OCI-LY1 (cell line): ENCODE data around the gene DTNBP1.

Experiments
- EZH2 ChIP-seq: fragments of 200-600 bp; sonication (generic), shearing (Covaris generic); IDR thresholded peaks from 2 replicates; pipeline ENCODE4 v1.8.0; 2017; ENCODE audit warnings: borderline replicate concordance, mixed run types, mild to moderate bottlenecking, antibody characterized with exemption, low read length, moderate library complexity, mixed read lengths
- TF ChIP-seq, protein P1 (sequence below): fragments of 200-600 bp; sonication (generic), shearing (Covaris generic); IDR thresholded peaks from 2 replicates; pipeline ENCODE4 v1.5.1; 2017; ENCODE audit warnings: mild to moderate bottlenecking, antibody characterized with exemption, low read length, moderate library complexity, mixed read lengths

DNA sequence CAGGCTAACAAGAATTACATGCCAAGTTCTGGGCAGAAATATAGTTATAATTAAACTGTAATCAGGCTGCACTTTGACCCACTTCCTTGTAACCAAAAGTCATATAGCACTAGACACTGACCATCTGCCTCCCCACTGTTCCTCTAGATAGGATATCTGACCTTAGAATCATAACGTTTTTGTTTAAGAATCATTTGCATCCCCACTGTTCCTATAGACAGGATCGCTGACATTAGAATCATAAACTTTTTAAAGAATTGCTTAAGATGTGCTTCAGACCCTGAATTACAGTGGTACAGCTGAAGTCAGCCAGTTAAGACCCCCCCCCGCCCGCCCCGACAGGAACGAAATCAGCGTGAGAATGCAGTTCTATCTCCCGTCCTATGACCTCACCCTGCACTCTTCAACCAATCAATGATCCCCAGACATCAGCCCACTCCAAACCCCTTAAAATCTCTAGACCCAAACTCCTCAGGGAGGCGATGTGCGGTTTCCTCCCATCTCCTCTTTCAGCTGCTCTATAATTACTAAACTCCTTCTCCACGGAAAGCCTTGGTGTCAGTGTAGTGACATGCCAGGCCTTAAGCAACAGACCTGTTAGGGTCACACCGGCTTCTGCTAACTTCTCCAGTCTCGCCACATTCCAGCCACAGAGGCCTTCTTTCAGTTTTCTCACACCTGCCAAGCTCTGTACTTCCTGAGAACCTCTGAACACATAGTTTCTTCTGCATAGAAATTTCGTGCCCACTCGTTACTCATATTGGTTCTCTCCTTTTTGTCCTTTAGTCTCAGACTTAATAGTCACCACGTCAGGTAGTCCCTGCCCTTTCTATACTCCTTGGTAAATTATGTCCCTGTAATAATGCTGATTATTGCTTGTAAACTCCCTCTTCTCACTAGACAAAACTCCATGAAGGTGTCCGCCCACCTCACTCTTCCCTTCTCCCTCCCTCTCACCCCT is 93.5 kb downstream of the DTNBP1 start:
- TF ChIP-seq, protein P1, sequence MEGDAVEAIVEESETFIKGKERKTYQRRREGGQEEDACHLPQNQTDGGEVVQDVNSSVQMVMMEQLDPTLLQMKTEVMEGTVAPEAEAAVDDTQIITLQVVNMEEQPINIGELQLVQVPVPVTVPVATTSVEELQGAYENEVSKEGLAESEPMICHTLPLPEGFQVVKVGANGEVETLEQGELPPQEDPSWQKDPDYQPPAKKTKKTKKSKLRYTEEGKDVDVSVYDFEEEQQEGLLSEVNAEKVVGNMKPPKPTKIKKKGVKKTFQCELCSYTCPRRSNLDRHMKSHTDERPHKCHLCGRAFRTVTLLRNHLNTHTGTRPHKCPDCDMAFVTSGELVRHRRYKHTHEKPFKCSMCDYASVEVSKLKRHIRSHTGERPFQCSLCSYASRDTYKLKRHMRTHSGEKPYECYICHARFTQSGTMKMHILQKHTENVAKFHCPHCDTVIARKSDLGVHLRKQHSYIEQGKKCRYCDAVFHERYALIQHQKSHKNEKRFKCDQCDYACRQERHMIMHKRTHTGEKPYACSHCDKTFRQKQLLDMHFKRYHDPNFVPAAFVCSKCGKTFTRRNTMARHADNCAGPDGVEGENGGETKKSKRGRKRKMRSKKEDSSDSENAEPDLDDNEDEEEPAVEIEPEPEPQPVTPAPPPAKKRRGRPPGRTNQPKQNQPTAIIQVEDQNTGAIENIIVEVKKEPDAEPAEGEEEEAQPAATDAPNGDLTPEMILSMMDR = no peak
- TF ChIP-seq EZH2 = no peak
